GM18498 (cell line): ENCODE data around the gene WAPL.
A peak's percentile ranks its signal among the peaks of the same experiment; 100 is the strongest.

ENCODE experiments used
- ATAC-seq: cut with Tn5 transposase; IDR thresholded peaks from one replicate; pipeline ENCODE4 v1.9.1; 2021; ENCODE audit warnings: mild to moderate bottlenecking, moderate library complexity; ENCODE audit not compliant: unreplicated experiment

Gene WAPL

GRCh38 chr10:86524225-86524962 lies 2.8 kb upstream of the WAPL start:
- no peak for ATAC-seq

DNA sequence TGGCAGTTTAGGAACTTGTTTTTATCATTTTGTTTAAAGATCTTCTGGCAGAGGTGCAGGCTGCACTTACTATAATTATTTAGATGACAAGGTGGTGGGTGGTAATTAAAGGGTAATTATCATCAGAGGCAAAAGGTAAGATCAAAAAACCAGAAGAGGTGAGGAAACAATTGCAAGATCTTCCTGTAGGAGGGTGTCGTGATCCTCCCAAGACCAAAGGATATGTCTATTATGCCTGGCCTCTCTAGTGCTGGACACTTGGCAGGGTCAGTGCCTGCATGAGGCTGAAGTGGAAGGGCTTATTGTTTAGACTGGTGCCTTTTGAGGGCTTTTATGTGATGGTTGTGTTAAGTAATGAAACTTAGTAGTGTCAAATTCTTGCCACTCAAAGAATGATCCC lies 1.8 kb upstream of the WAPL start:
- ATAC-seq: no peak

GRCh38 chr10:86522510-86522855 lies 891 bp upstream of the WAPL start:
- ATAC-seq: no peak

- peak; percentile 18 for ATAC-seq
Observed at GRCh38 chr10:86520871-86521677, 518 bp downstream of the WAPL start.

DNA sequence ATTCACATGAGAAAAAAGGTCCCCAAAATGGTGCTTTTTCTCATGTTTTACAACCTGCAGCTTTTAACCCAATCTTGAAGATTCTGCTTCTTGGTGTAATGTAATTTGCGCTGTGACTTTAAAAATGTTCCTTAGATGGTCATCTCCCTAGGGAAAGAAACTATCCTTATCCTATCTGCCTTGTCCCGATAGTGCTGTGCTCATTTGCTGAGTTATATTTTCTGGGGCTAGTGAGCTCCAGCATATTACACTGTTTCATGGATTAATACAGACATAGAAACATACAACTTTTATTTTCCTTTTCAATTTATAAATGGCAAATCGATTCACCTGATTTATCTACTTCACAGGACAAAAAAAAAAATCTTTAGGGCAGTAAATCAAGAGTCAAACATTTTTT lies 2.8 kb downstream of the WAPL start:
- ATAC-seq: no peak

DNA sequence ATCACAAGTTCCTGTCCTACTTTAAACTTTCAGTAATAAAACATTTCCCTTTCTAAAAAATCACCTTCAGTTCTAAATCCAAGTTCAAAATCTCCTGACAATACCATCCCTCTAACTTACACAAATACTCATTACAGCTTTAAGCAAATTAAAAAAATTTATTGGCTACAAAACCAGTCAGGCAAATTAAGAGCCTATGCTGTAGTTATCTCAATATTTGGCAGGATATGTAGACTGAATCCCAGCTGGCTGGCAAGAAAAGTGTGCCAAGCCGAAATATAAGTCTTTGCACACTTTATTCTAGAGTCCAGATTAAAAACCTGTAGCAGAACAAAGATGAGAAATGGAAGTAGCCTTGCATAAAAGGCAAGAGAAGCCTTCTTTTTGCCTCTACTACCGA lies 9.5 kb downstream of the WAPL start:
- ATAC-seq: no peak

GRCh38 chr10:86511027-86511865 lies 10.3 kb downstream of the WAPL start:
- ATAC-seq: no peak

GRCh38 chr10:86509145-86509544 lies 12.4 kb downstream of the WAPL start:
- no peak for ATAC-seq

DNA sequence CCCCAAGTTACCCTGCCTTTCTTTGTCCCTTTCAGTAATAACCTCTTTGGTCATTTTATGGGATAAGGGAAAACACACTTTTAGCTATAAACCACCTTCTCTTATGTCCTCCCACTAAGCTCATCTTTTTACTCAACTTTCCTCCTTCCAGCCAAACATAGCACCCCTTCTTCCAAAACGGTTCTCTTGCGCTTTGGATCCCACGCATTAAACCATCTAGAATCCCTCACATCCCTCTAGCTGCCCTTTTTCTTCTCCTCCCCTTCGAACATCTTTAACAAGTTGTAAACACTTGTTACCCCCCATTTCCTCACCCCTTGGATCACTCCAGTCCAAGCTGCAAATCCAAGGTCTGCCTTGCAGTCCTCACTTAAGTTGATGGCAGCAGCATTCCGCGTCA lies 13.4 kb downstream of the WAPL start:
- ATAC-seq: no peak

GRCh38 chr10:86506499-86506898 lies 15.1 kb downstream of the WAPL start:
- ATAC-seq: no peak

DNA sequence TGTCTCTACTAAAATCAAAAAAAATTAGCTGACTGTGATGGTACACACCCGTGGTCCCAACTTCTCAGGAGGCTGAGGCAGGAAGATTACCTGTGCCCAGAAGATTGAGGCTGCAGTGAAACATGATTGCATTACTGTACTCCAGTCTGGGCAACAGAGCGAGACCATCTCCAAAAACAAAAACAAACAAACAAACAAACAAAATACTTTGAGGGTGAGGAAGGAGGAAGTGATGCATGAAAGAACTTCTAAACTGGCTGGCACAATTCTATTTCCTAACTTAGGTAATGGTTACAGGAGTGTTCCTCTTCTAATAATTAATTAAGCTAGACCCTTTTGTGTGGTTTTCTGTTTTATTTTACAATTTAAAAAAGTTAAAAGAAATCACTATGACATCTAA lies 15.5 kb downstream of the WAPL start:
- no peak for ATAC-seq

DNA sequence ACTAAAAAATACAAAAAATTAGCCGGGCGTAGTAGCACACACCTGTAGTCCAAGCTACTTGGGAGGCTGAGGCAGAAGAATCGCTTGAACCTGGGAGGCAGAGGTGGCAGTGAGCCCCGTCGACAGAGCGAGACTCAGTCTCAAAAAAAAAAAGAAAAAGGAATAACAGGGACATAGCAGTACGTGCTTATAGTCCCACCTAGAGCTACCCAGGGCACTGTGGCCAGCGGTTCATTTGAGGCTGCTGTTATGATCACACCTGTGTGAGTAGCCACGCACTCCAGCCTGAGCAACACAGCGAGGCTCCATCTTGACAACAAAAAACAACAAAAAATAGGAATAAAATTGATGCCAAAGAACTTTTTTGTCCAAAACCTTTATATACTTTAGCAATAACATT lies 17.1 kb downstream of the WAPL start:
- no peak for ATAC-seq

DNA sequence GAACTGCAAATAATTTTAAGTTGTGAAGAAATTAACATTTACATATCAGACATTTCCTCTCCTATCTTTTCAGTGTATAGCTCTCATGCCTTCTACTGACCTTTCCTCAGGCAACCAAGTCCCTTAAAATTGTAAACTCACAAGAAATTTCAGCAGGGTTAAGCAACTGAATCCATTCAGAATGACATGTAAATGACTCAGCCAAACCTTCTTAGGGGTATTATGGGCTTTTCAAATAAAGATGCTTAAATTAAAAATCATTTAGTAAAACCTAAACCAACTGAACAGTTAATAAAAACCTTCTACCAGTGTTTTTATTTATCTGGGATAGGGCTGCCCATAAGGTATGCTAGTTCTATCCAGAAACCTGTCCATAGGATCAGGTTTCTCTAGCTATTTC lies 20.7 kb downstream of the WAPL start:
- ATAC-seq: no peak

DNA sequence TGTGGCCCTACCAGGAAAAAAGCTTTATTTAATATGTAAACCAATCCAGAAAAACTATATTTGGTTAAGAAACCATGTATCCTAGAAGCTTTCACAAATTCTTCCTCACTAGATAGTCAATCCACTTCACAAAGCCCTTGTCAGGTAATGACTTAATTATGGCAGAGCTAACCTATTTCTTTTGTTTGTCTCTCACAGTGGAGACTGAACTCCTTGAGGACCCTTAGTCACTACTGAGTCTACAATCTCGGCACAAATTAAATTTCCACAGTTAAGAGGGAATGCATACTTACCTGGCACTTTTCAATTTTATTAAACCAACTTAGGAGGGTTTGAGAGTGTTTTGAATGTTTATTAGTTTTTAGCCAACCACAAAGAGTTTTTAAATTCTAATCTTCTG lies 23.0 kb downstream of the WAPL start:
- no peak for ATAC-seq

DNA sequence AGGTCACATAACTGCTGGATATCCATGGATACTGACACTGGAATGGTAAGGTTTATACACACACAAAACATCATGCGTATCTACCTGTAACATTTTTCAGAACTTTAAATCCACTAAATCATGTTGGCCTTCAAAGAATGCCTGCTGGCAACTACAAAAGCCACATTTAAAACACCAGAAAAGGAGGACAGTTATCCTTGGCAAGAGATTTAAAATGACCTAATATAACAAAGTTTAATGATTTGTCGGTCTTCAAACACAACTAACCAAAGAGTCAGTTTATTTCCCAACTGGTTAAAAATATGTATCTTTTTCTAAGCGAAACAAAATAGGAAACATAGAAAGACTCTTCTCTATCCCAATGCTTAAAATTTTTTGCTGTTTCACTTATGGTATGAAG lies 24.0 kb downstream of the WAPL start:
- no peak for ATAC-seq

- no peak for ATAC-seq
Observed at GRCh38 chr10:86489960-86490612, 31.5 kb downstream of the WAPL start.

- ATAC-seq: no peak
Observed at GRCh38 chr10:86489071-86489810, 32.4 kb downstream of the WAPL start.

DNA sequence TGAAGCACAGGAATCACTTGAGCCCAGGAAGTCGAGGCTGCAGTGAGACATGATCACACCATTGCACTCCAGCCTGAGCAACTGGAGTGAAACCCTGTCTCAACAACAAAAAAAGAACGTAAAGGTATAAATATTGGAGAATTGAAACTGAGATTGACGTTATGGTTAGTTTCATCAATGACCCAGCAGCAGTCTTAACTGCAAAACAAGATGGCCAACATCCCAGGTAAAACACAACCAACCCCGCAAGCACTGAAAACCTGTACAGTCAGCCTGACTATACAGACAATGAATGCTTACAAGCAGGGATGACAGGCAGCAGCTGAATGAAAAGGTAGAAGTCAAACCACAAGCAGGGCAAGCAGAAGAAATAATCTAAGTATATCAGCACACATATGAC lies 34.7 kb downstream of the WAPL start:
- ATAC-seq: peak; percentile 63

DNA sequence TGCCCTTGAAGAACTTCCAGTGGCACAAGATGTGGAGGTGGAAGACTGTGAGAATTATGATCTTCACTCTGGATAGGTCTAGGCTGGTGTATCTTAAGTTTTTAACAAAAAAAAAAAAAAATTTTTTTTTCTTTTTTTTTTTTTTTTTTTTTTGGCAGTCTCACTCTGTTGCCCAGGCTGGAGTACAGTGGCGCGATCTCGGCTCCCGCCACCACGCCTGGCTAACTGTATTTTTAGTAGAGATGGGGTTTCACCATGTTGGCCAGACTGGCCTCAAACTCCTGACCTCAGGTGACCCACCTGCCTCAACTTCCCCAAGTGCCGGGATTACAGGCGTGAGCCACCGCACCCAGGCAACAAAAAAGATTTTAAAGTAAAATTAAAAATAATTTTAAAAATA lies 37.9 kb downstream of the WAPL start:
- no peak for ATAC-seq

DNA sequence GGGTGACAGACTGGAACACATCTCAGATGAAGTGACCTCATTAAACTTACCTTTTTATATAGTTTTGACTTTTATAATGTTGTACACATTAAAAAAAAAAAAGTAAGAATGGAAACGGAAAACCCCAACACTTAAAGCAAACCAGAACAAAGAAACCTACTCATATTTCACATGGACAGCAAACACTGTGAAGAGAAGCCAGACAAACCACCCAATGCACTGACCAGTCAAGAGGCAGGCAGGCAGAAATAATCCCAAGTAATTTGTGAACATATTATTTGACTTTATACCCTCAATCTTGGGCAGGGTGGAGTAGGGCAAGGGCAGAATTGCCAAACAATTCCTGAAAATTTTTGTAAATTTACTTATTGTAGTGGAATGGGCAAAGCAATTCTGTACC lies 39.8 kb downstream of the WAPL start:
- no peak for ATAC-seq

DNA sequence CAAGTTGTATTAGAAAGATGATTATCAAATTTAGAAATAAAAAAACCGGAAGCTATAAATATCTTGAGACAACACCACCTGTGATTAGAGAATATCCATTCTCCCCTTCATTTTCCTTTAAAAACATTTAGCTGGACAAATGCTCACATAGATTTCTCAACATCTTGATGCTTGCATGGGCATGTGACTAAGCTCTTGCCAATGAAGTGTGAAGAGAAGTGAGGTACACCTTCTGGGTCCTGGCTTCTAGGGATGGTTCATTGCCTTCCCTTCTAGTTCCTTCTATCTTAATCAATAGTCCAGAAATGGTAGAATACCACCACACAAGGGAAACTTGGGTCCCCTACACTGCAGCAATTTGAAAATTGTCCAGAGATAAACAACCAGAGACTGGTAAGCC lies 41.0 kb downstream of the WAPL start:
- ATAC-seq: no peak
